Measurements from ENCODE around the gene DCHS1.

DCHS1 gene

DNA sequence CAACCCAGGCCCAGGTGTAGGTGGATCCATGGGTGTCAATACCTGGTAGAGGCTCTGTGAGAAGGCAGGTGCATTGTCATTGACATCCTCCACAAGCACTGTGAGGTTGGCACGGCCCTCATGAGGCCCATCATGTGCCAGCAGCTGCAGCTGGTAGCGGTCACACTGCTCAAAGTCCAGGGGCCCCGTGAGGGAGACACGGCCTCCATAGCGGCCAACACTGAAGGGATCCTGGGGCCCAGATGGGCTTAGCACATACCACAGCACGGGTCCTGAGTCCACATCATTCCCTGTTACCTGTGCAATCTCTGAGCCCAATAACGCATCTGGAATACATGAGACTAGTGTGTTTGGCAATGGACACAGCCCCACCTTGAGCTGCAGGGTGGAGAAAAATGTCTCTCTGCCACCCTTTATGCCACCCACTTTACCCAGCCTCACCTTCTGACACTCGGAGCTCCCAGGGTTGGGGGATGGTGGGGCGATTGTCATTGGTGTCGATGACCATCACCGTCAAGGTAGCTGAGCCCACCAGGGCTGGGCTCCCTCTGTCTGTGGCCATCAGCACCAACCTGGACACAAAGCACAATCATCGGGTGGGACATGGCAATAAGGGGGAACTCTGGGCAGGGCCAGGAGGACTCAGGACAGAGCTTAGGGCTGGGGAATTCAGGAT, 30.3 kb downstream of the DCHS1 start:
- DNase-seq = no peak

DNA sequence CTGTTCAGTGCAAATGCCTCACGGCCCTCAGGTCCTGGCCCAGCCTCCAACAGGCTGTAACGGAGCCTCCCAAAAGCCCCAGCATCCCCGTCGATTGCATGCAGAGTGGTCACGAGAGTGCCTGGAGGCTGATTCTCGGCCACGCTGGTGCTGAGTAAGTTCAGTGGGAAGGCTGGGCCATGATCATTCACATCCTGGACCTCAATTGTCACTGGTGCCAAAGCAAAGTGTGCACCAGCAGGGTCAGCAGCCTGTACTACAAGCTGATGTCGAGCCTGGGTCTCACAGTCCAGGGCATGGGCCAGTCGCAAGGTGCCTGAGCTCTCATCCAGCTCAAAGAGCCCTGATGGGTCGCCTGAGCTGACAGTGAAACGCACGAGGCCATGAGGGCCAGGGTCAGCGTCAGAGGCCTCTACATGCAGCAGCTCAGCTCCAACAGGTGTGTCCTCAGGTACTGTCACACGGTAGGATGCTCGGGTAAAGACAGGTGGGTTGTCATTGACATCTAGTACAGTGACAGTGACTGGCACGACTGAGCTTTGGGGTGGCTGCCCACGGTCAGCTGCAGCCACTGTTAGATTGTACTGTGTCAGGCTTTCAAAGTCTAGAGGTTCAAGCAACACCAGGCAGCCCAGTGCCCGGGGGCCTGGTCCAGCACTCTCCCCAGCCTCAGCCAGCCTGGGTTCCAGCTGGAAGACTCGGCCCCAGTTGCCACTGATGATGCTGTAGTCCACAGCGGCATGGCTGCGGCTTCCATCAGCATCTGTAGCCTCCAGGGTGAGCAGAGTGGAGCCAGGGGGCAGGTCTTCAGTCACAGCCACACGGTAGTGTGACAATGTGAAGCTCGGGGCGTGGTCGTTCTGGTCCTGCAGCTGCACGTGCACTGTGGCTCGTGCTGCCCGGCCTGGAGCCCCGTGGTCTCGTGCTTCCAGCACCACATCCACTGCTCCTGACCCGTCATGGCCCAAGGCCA, 31.9 kb downstream of the DCHS1 start:
- no peak for DNase-seq

DNA sequence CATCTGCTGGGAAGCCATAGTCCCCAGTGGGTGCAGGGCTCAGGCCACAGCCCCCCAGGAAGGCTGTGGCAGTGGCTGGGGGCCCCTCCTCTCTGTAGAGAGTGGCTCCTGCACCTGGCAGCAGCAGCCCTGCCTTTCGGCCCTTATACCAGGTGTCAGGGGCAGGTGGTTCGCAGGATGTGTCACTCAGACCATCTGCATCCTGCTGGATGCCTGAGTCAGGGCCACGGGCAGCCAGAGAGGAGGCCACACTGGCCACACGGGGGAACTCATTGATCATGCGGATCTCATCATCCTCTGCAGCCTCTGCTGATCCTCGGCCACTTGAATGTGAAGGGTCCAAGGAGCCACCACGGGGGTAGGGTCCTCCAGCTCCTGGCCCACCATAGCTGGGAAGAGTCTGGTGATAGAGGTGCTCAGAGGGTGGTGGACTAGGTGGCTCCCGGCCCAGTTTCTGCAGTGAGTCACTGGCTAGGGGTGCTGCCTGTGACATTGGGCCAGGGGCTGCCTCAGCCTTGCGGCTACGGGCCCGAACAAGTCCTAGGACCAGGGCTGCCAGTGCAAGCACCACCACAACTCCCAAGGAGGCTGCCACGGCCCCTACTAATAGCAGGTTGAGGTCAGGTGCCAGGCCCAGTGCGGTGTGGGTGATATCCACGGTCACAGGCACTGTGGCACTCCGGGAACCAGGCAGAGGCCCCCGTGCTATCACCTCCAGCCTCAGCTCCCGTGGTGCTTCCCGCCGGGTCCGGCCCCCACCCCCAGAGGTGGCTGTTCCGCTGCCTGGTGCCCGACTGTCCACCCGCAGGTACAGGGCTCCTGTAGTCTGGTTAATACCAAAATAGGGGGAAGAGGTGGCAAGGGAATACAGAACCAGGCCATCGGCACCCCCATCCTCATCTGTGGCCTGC, 33.1 kb downstream of the DCHS1 start:
- DNase-seq = no peak

- no peak for DNase-seq
Measured at GRCh38 chr11:6621711-6622211, 33.8 kb downstream of the DCHS1 start.

DNA sequence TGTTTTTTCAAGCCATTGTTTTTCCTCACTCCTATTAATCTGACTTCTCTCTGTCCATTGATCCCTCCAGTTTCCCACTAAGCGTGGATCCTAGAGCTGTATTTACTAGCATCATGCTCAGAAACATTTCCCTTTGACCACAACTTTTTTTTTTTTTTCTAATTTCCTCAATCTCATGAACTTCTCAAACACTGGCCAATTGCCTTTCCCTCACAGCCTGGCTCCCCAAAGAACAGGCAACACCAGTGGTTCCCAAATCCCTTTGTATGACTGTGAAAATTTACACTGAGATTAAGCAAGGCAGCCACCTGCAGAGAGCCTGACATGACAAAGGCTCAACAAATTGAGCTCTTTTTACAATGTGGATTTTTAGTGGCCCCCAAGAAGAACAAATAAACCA, 35.0 kb downstream of the DCHS1 start:
- DNase-seq = no peak

GRCh38 chr11:6619004-6619745, 36.4 kb downstream of the DCHS1 start, which contains the start of gene TPP1:
Gene TPP1, minus strand, starts transcription at chr11:6619422. Its CDS starts 22 bp downstream, at chr11:6619400.
- peak; percentile 86 for DNase-seq

- peak; percentile 19 for DNase-seq
Measured at GRCh38 chr11:6618117-6619003, 37.2 kb downstream of the DCHS1 start.

GRCh38 chr11:6617315-6617781, 38.3 kb downstream of the DCHS1 start:
- DNase-seq = no peak

GRCh38 chr11:6616596-6617250, 38.9 kb downstream of the DCHS1 start:
- no peak for DNase-seq

DNA sequence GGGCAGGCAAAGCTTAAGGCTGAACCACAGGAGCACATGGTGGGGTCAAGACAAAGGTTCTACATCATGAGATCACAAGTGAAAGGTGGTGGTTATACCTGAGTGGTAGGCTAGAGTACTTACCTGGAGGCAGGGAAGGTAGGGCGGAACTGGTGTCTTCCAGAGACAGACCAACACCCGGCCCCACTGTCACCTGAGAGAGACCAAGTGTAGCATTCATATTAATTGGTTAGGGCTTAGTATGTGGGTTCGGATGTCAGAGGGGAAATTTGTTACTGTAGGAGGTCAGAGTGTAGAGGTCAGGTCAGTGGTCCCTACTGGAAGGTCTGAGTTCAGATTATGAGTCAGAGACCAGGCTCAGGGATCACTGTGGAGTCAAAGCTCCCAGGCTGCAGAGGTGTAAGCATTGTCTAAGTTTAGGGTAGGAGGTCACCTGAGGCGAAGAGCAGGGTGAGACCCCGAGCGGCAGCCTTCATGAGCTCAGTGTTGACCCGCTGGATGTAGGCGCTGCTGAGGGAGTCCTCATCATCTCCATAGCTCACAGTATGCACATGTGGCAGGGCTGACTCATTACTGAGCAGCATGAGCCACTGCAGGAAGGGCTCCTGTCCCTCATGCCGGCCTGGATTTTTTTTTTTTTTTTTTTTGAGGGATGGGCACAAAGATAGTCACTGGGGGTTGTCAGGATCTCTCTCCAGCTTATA, 39.6 kb downstream of the DCHS1 start:
- DNase-seq = no peak

GRCh38 chr11:6615046-6615445, 40.6 kb downstream of the DCHS1 start:
- DNase-seq = no peak

DNA sequence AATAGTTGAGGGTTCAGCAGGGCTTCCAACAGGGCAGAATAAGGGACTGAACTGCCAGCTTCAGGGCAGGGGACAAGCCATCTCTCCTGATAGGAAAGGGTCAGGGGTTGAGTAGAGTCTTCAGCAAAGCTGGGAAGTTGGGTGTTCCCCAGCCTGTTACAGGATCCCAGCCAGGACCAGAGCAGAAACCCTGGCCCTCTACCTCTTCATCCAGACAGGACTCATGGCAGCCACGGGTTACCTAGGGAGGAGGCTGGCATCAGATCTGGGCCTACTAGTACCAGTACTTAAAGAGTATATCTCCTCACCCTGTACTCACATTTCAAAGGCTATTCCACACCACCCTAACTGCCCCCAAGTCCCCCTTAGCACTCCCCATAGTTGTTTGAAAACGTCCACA, 41.2 kb downstream of the DCHS1 start:
- DNase-seq = no peak

DNA sequence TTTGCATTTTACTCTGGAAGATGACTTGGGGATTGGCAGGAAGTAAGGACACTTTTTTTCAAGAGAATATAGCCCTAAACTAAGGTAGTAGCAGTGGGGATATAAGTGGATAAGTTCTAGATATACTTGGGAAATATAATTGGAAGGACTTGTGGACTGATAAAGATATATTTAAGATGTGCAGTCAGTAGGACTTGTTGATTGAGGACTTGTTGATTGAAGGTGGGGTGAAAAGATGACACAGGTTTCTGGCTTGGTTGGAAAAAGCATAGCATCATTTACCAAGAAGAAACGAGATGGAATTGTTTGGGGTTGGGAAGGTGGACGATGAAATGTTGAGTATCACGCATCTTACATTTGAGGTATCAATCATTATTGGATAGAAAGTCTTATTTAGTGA, 42.1 kb downstream of the DCHS1 start:
- no peak for DNase-seq

DNA sequence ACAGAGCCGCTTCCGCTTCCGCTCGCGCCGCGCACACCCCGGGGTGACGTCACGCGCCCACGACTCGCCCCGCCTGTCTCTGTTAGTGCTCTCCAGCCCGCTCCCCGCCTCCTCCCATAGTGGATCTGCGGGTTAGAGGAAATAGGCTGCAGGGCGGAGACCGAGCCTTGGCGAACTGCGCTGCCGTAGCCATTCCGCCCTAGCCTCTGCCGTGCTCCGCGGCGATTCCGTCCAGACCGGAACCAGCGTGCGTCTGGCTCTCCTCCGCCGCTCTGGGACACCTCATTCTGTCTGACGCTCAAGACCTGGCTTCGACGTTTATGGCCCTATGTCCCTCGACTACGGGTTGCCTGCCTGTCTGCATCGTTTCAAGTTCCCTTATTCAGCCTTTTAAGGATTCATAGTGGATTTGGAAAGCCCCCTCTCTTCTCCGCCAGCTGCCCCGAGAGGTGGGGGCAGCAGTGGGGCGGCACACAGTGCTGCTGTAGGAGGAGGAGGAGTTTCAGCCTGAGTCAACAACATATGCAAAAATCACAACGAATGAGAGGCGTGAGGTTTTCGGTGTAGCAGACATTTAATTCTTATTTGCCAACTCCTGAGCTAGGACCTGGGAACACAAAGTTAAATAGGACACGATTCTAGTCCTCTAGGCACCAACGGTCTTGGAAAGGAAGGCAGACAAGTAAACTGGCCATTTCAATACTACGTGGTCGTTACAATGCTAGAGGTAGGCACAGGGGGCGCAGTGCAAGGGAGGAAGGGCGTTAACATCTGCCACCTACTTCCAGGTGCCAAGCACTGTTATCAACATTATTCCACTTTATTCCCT, 43.2 kb downstream of the DCHS1 start, which contains the start of gene TAF10:
Gene TAF10 (minus strand): TSS at position 4 of the 829 bp plus-strand sequence. CDS start 27 bp downstream, outside the sequence.
- DNase-seq = peak; percentile 89

DNA sequence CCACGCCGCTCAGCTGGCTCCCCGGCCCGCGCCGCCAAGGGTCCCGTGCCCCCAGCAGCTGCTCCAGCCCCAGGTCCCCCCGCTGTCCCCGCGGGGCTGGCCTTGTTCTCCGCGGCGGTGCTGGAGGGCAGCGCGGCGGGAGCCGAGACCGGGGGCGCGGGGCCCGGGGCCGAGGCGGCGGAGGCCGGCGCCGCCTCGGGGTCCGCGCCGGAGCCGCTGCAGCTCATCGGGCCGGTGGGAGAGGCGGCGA, 43.7 kb downstream of the DCHS1 start:
- no peak for DNase-seq

- no peak for DNase-seq
Measured at GRCh38 chr11:6611092-6611962, 44.3 kb downstream of the DCHS1 start.

DNA sequence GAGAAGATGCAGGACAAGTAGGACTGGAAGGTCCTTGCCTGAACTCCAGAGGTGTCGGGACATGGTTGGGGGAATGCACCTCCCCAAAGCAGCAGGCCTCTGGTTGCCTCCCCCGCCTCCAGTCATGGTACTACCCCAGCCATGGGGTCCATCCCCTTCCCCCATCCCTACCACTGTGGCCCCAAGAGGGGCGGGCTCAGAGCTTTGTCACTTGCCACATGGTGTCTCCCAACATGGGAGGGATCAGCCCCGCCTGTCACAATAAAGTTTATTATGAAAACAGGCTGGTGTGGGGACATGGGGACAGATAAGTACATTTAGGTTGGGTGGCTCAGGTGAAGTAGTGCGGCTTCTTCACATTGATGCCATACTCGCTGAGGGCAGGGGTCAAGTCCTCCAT, 45.0 kb downstream of the DCHS1 start:
- DNase-seq = no peak

DNA sequence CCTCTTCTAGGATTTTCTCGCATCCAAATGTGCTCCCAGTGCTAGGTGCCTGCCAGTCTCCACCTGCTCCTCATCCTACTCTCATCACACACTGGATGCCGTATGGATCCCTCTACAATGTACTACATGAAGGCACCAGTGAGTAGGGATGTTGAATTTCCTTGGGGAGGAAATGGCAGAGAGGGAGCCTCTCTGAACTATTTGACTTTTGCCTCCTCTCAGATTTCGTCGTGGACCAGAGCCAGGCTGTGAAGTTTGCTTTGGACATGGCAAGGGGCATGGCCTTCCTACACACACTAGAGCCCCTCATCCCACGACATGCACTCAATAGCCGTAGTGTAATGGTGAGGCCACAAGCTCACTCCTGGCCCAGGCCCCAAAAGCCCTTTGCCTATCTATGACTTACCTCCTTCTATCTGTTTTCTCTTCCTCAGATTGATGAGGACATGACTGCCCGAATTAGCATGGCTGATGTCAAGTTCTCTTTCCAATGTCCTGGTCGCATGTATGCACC, 46.0 kb downstream of the DCHS1 start:
- no peak for DNase-seq
